NCI-H82 (cell line): Measurements from ENCODE around the gene MRPS15.

Experiments
- DNase-seq: peaks from one replicate; lab custom pipeline; 2025; lab: John Stamatoyannopoulos, UW

MRPS15 gene

GRCh38 chr1:36419569-36419968 is 44.6 kb downstream of the MRPS15 start:
- DNase-seq, result no peak

DNA sequence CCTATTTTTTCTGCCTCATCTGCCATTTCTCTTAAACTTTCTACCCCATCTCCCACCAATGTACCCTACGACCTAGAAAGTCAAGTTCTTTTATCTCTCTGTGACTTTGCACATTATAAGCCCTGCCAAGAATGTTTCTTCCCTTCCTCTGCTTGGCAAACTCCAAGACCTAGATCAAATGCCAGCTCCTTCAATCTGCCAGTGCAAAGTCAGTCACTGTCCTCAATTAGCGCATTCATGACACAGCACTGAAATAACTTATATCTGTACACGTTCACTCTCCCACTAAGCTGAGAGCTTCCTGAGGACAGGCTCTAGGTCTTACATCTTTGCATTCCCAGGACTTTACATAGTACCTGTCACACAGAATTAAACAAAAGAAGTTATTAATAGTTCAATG is 45.0 kb downstream of the MRPS15 start:
- DNase-seq, result no peak

- no peak for DNase-seq
Measured at GRCh38 chr1:36417931-36418330, 46.3 kb downstream of the MRPS15 start.

GRCh38 chr1:36415661-36416326 is 48.4 kb downstream of the MRPS15 start:
- DNase-seq, result no peak

DNA sequence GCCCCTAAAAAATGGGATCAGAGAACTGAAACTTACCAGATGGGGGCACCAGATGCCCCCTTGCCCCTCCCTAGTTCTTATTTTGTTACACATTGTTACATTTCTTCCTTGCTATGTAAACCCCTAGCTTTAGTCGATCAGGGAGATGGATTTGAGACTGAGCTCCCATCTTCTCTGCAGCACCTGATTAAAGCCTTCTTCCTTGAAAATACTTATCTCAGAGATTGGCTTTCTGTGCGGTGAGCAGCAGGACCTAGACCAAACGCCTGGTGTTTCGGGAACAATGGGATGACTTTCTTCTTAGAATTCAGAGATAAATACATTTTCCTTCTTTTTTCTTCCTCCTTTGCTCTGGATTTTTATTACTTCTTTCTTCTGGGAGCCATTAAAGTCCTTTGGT is 49.8 kb downstream of the MRPS15 start:
- no peak for DNase-seq

DNA sequence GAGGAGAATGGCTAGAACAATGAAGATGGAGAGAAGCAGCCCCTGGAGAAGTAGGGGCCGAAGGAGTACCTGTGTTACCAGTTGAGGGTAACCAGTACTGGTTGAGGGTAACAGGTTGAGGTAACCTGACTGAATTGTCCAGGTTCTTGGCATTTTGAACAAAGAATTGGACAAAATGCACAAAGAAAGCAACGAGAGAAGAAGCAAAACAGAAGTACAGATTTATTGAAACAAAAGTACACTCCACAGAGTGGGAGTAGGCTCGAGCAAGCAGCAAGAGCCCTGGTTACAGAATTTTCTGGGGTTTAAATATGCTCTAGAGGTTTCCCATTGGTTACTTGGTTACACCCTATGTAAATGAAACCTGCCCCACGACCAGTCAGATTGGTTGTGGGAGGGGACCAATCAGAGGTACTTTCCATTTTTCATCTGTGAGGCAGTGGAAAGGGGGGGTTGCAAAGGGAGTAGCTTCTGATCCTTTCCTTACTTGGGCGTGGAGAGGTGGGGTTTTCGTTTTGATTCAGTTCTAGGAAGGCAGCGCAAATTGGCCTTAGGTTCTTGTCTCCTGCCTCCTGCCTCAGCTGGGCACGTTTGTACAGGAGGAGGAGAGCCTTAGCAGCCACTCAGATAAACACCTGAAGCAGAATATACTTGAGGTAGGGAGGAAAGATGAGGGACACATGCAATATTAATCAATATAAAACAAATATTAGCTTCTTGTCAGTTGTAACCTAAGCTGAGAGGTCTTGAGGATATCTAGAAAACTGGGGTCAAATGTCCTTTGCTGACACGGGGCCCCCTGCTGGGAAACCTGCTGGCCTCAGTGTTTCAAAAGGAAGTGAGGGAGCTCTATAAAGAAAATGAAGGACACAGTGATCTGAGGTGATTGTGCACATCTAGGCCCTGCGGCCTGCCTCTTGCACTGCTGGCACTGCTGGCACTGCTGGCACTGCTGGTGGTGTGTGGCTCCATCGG is 52.2 kb downstream of the MRPS15 start:
- DNase-seq, result peak; percentile 64

- no peak for DNase-seq
Measured at GRCh38 chr1:36408479-36408878, 55.7 kb downstream of the MRPS15 start.

DNA sequence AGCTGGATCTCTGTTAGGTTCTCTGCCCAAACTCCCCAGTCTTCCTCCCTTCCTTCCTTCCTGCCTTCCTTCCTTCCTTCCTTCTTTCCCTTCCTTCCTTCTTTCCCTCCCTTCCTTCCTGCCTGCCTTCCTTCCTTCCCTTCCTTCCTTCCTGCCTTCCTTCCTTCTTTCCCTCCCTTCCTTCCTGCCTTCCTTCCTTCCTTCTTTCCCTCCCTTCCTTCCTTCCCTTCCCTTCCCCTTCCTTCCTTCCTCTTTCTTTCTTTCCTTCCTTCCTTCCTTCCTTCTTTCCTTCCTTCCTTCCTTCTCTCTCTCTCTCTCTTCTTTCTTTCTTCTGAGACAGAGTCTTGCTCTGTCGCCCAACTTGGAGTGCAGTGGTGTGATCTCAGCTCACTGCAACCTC is 57.7 kb downstream of the MRPS15 start:
- DNase-seq, result no peak
